ENCODE results near the gene SLC37A2.

SLC37A2 gene

GRCh38 chr11:125069796-125070195, 6.7 kb downstream of the SLC37A2 start:
- peak overlapping the region; percentile 61 for H3K9ac ChIP-seq (ENCODE audit: low read depth, low read length, poor library complexity, severe bottlenecking)
- no peaks in the 10 kb centered on the region for H3K27me3 ChIP-seq (ENCODE audit: insufficient read depth, low read length, poor library complexity, severe bottlenecking)
- H3K4me3 ChIP-seq (ENCODE audit: low read length, poor library complexity, severe bottlenecking), result no peak overlapping the region
- peaks cover 29% of the 10 kb centered on the region for H3K4me1 ChIP-seq (ENCODE audit: insufficient read depth, low read length, poor library complexity, severe bottlenecking)
- H3K4me2 ChIP-seq (ENCODE audit: low read depth, low read length, poor library complexity, severe bottlenecking), result peak overlapping the region; percentile 65
- H3K9me3 ChIP-seq (ENCODE audit: insufficient read depth, low read depth, low read length), result no peaks in the 10 kb centered on the region
- no peaks in the 10 kb centered on the region for H3K79me2 ChIP-seq (ENCODE audit: insufficient read depth, low read length)
- no peaks in the 10 kb centered on the region for H4K20me1 ChIP-seq (ENCODE audit: insufficient read depth, low read length, poor library complexity, severe bottlenecking)
- H2AFZ ChIP-seq (ENCODE audit: low read length), result no peak overlapping the region
- no peaks in the 10 kb centered on the region for H3K36me3 ChIP-seq (ENCODE audit: insufficient read depth, low read length)
- no peaks in the 10 kb centered on the region for H3F3A ChIP-seq (ENCODE audit: low read depth)
- no peaks in the 10 kb centered on the region for H3K9me2 ChIP-seq (replicated peaks; ENCODE audit: low read depth, low read length)
- TF ChIP-seq EZH2phosphoT487 (IDR thresholded peaks at IDR 0.05; ENCODE audit: borderline replicate concordance) (no peak), CTCF (conservative IDR thresholded peaks at IDR 0.05; ENCODE audit: low read length) (no peak)

- Histone ChIP-seq H3F3A (ENCODE audit: low read depth) (no peaks in the 10 kb centered on the region), H4K20me1 (ENCODE audit: insufficient read depth, low read length, poor library complexity, severe bottlenecking) (no peaks in the 10 kb centered on the region), H3K36me3 (ENCODE audit: insufficient read depth, low read length) (no peaks in the 10 kb centered on the region), H2AFZ (ENCODE audit: low read length) (peak overlapping the region; percentile 71), H3K4me3 (ENCODE audit: low read length, poor library complexity, severe bottlenecking) (peak overlapping the region; percentile 38), H3K9me3 (ENCODE audit: insufficient read depth, low read depth, low read length) (no peaks in the 10 kb centered on the region), H3K4me2 (ENCODE audit: low read depth, low read length, poor library complexity, severe bottlenecking) (peak overlapping the region; percentile 65), H3K9ac (ENCODE audit: low read depth, low read length, poor library complexity, severe bottlenecking) (peak overlapping the region; percentile 61), H3K4me1 (ENCODE audit: insufficient read depth, low read length, poor library complexity, severe bottlenecking) (peaks cover 29% of the 10 kb centered on the region), H3K9me2 (replicated peaks; ENCODE audit: low read depth, low read length) (no peaks in the 10 kb centered on the region), H3K79me2 (ENCODE audit: insufficient read depth, low read length) (no peaks in the 10 kb centered on the region), H3K27me3 (ENCODE audit: insufficient read depth, low read length, poor library complexity, severe bottlenecking) (no peaks in the 10 kb centered on the region)
- TF ChIP-seq EZH2phosphoT487 (IDR thresholded peaks at IDR 0.05; ENCODE audit: borderline replicate concordance) (no peak), CTCF (conservative IDR thresholded peaks at IDR 0.05; ENCODE audit: low read length) (no peak)
Measured at GRCh38 chr11:125070699-125071254, 7.7 kb downstream of the SLC37A2 start.

GRCh38 chr11:125071435-125071834, 8.3 kb downstream of the SLC37A2 start:
- H3K4me2 ChIP-seq (ENCODE audit: low read depth, low read length, poor library complexity, severe bottlenecking), result peak overlapping the region; percentile 65
- TF ChIP-seq EZH2phosphoT487 (IDR thresholded peaks at IDR 0.05; ENCODE audit: borderline replicate concordance) (no peak), CTCF (conservative IDR thresholded peaks at IDR 0.05; ENCODE audit: low read length) (no peak)
- H4K20me1 ChIP-seq (ENCODE audit: insufficient read depth, low read length, poor library complexity, severe bottlenecking), result no peaks in the 10 kb centered on the region
- no peaks in the 10 kb centered on the region for H3F3A ChIP-seq (ENCODE audit: low read depth)
- H3K36me3 ChIP-seq (ENCODE audit: insufficient read depth, low read length), result no peaks in the 10 kb centered on the region
- peaks cover 29% of the 10 kb centered on the region for H3K4me1 ChIP-seq (ENCODE audit: insufficient read depth, low read length, poor library complexity, severe bottlenecking)
- H3K9me3 ChIP-seq (ENCODE audit: insufficient read depth, low read depth, low read length), result no peaks in the 10 kb centered on the region
- no peaks in the 10 kb centered on the region for H3K9me2 ChIP-seq (replicated peaks; ENCODE audit: low read depth, low read length)
- no peaks in the 10 kb centered on the region for H3K27me3 ChIP-seq (ENCODE audit: insufficient read depth, low read length, poor library complexity, severe bottlenecking)
- peak overlapping the region; percentile 71; the same call in 1 of the 2 replicates for H2AFZ ChIP-seq (ENCODE audit: low read length)
- no peak overlapping the region for H3K4me3 ChIP-seq (ENCODE audit: low read length, poor library complexity, severe bottlenecking)
- H3K9ac ChIP-seq (ENCODE audit: low read depth, low read length, poor library complexity, severe bottlenecking), result peak overlapping the region; percentile 61
- no peaks in the 10 kb centered on the region for H3K79me2 ChIP-seq (ENCODE audit: insufficient read depth, low read length)

All from Loucy (cell line).